GM12878 (cell line): Measurements from ENCODE around the gene EXOC4. TPM values are rescaled to one million over a fixed set of nuclear protein-coding genes. Genes with fewer than 3 reads are reported as not detected.

ENCODE experiments used
- ATAC-seq: fragments of 200-7000 bp; cut with Tn5 transposase; 3 replicates; pipeline ENCODE4 v1.9.1; 2020; ENCODE audit warnings: mild to moderate bottlenecking, moderate library complexity
- BruUV-seq: library from RNA; stranded (reverse); fragments of 400-500 nt; replicated peaks from 2 replicates; lab custom pipeline; 2021; lab: Mats Ljungman, UMichigan
- CTCF ChIA-PET: fragments of 300-600 bp; sonication (Branson Sonifier 250); formaldehyde crosslinking; extraction: SDS; loops from one replicate; lab custom pipeline; 2021; ENCODE audit warnings: inconsistent platforms; lab: Yijun Ruan, JAX
- POLR2A ChIA-PET: fragments of 350-600 bp; formaldehyde crosslinking; extraction: SDS; loops from one replicate; lab custom pipeline; 2021; ENCODE audit warnings: inconsistent platforms; lab: Charles Lee
- RAD21 ChIA-PET: fragments of 300-600 bp; sonication (Branson Sonifier 250); formaldehyde crosslinking; loops from one replicate; lab custom pipeline; 2023; ENCODE audit warnings: antibody characterized with exemption; ENCODE audit not compliant: unreplicated experiment; lab: Charles Lee
- SMC1A ChIA-PET: fragments of 300-600 bp; sonication (Branson Sonifier 250); formaldehyde crosslinking; loops from one replicate; lab custom pipeline; 2023; ENCODE audit not compliant: unreplicated experiment, uncharacterized antibody; lab: Charles Lee
- DNase-seq: peaks from one replicate; pipeline ENCODE4 v3.0.0-alpha.2; 2011; ENCODE audit warnings: low read depth, low spot score
- FAIRE-seq: peaks from 3 replicates; lab custom pipeline; 2011; peaks lifted over from hg19 to GRCh38; lab: Jason Lieb, UNC
- H2AFZ ChIP-seq: 2 replicates; pipeline ENCODE4 v1.6.0; 2011; ENCODE audit warnings: low read depth, low read length, control low read depth; ENCODE audit not compliant: control insufficient read depth
- H3K27ac ChIP-seq: 2 replicates; pipeline ENCODE4 v1.5.1; 2011; ENCODE audit warnings: control low read depth; ENCODE audit not compliant: control insufficient read depth, insufficient read depth
- H3K27me3 ChIP-seq, 2 experiments: replicated peaks in 1 of 2; 2 replicates each; pipeline versions ENCODE4 v1.6.0 to v1.6.1; 2011; ENCODE audit warnings: low read length in 1 of 2; ENCODE audit not compliant: control insufficient read depth in 2 of 2, insufficient read depth in 2 of 2
- H3K36me3 ChIP-seq, 2 experiments: 2 replicates each; pipeline ENCODE4 v1.5.1; 2011; ENCODE audit warnings: low read length in 1 of 2; ENCODE audit not compliant: control insufficient read depth in 2 of 2, insufficient read depth in 2 of 2
- H3K4me1 ChIP-seq: 2 replicates; pipeline ENCODE4 v1.6.1; 2011; ENCODE audit warnings: mild to moderate bottlenecking, low read length, moderate library complexity, mixed read lengths; ENCODE audit not compliant: control insufficient read depth, insufficient read depth
- H3K4me2 ChIP-seq: 2 replicates; pipeline ENCODE4 v1.6.0; 2011; ENCODE audit warnings: control low read depth; ENCODE audit not compliant: control insufficient read depth, insufficient read depth
- H3K4me3 ChIP-seq: fragments of 200-600 bp; sonication (generic); 2 replicates; pipeline ENCODE4 v1.5.1; 2016
- H3K79me2 ChIP-seq: 2 replicates; pipeline ENCODE4 v1.6.0; 2011; ENCODE audit warnings: low read length; ENCODE audit not compliant: control insufficient read depth, insufficient read depth
- H3K9ac ChIP-seq: 2 replicates; pipeline ENCODE4 v1.8.0; 2011; ENCODE audit warnings: low read length, control low read depth, mixed read lengths; ENCODE audit not compliant: control insufficient read depth, insufficient read depth
- H3K9me3 ChIP-seq: replicated peaks from 3 replicates; pipeline ENCODE4 v1.5.1; 2011; ENCODE audit warnings: mild to moderate bottlenecking, low read length; ENCODE audit not compliant: control insufficient read depth, insufficient read depth
- H4K20me1 ChIP-seq: 2 replicates; pipeline ENCODE4 v1.6.0; 2011; ENCODE audit not compliant: control insufficient read depth, insufficient read depth
- BACH1 ChIP-seq: fragments of 450-650 bp; IDR thresholded peaks from 2 replicates; pipeline ENCODE4 v1.6.1; 2017; ENCODE audit warnings: mild to moderate bottlenecking, borderline replicate concordance
- CBFB ChIP-seq: IDR thresholded peaks from 2 replicates; pipeline ENCODE4 v1.6.1; 2016; ENCODE audit warnings: antibody characterized with exemption, low read depth
- EP300 ChIP-seq, 2 experiments: fragments of 150-350 bp in 1 of 2; IDR thresholded peaks; 2 replicates each; pipeline ENCODE4 v1.6.1; 2011 to 2012; ENCODE audit warnings: low read depth in 2 of 2, low read length in 2 of 2, borderline replicate concordance in 1 of 2, improper control_type of control experiment in 1 of 2, inconsistent platforms in 1 of 2; ENCODE audit not compliant: control insufficient read depth in 1 of 2
- GABPA ChIP-seq: IDR thresholded peaks from 2 replicates; pipeline ENCODE4 v1.6.1; 2014; ENCODE audit warnings: antibody characterized with exemption, low read depth, mild to moderate bottlenecking, inconsistent platforms
- GATAD2B ChIP-seq: fragments of 450-650 bp; conservative IDR thresholded peaks from 2 replicates; pipeline ENCODE4 v1.6.1; 2017; ENCODE audit warnings: low read depth, mild to moderate bottlenecking, moderate library complexity
- KLF5 ChIP-seq: fragments of 450-650 bp; IDR thresholded peaks from 2 replicates; pipeline ENCODE4 v1.6.1; 2014; ENCODE audit warnings: mild to moderate bottlenecking; ENCODE audit not compliant: partially characterized antibody
- LARP7 ChIP-seq: fragments of 450-650 bp; IDR thresholded peaks from 2 replicates; pipeline ENCODE4 v1.6.1; 2017; ENCODE audit warnings: mild to moderate bottlenecking
- MTA2 ChIP-seq: fragments of 450-650 bp; IDR thresholded peaks from 2 replicates; pipeline ENCODE4 v1.6.1; 2016; ENCODE audit warnings: low read depth, mild to moderate bottlenecking, moderate library complexity
- MYB ChIP-seq: fragments of 150-350 bp; IDR thresholded peaks from 2 replicates; pipeline ENCODE4 v1.6.1; 2014; ENCODE audit warnings: mild to moderate bottlenecking, low read depth, low read length, borderline replicate concordance
- NR2C2 ChIP-seq: IDR thresholded peaks from 2 replicates; pipeline ENCODE4 v1.6.1; 2011; ENCODE audit warnings: borderline replicate concordance, low read depth; ENCODE audit not compliant: control insufficient read depth, insufficient read length
- RUNX3 ChIP-seq: IDR thresholded peaks from 2 replicates; pipeline ENCODE4 v1.6.1; 2012; ENCODE audit warnings: low read length, inconsistent platforms
- SREBF1 ChIP-seq: IDR thresholded peaks from 2 replicates; pipeline ENCODE4 v1.6.1; 2012; ENCODE audit warnings: mild to moderate bottlenecking, low read length
- USF1 ChIP-seq: IDR thresholded peaks from 2 replicates; pipeline ENCODE4 v1.6.1; 2011; ENCODE audit warnings: borderline replicate concordance, low read depth, mild to moderate bottlenecking, moderate library complexity, mixed read lengths, low read length; ENCODE audit not compliant: insufficient read depth; ENCODE audit errors: extremely low read length
- YBX1 ChIP-seq: fragments of 450-650 bp; IDR thresholded peaks from 2 replicates; pipeline ENCODE4 v1.6.1; 2016; ENCODE audit warnings: antibody characterized with exemption
- WGBS: methylation state at CpG from one replicate; pipeline ENCODE4 v1.1.6; 2016; ENCODE audit warnings: low lambda C conversion rate; ENCODE audit not compliant: insufficient replicate concordance, insufficient coverage; ENCODE audit errors: missing lambda C conversion rate; 5-methylcytosine and 5-hydroxymethylcytosine counted together
- in situ Hi-C: fragments of 300-500 bp; cut with MboI; formaldehyde crosslinking; loops from 9 replicates; pipeline ENCODE4 v1.14.3; 2018; ENCODE audit warnings: mixed read lengths
- intact Hi-C: fragments of 100-400 bp; cut with micrococcal nuclease; formaldehyde crosslinking; loops from one replicate; pipeline ENCODE4 v1.14.2; 2022; ENCODE audit not compliant: unreplicated experiment
- polyA plus RNA-seq, 11 experiments: library from polyadenylated mRNA; depleted of rRNA in 4 of 11; unstranded in 6 of 11; stranded (reverse) in 5 of 11; fragments of >200 nt; fragmentation: Nextera tagmentation in 4 of 11; fragmentation: Illumina TruSeq in 1 of 11; extraction: Ambion mirVana in 4 of 11; extraction: Trizol in 1 of 11; gene quantifications; 1 replicate in 1 of 11; 2 replicates in 10 of 11; pipeline versions ENCODE4 v1.2.1 to v1.2.3, GENCODE V29; 2011 to 2016; ENCODE audit warnings: inconsistent platforms in 2 of 11, missing spikeins in 2 of 11, low read depth in 1 of 11
- total RNA-seq, 4 experiments: library from RNA; depleted of rRNA in 3 of 4; stranded (reverse); fragments of >200 nt in 3 of 4; fragmentation: Illumina TruSeq in 1 of 4; extraction: Trizol in 1 of 4; gene quantifications; 2 replicates each; pipeline versions ENCODE4 v1.2.1 to v1.2.3, GENCODE V29; 2013 to 2021
- TF ChIP-seq, protein P1 (sequence below): fragments of 450-650 bp; IDR thresholded peaks from 2 replicates; pipeline ENCODE4 v1.6.1; 2017; ENCODE audit warnings: mild to moderate bottlenecking, low read depth, inconsistent platforms; ENCODE audit not compliant: poor library complexity, severe bottlenecking

Gene EXOC4
- total and polyA plus RNA-seq, 10 of the 15 experiments (the other 5 are each of a cell fraction or from before 2014, with no cell fraction given), result 13.2 to 44.5 (median 29.6) TPM

- in situ Hi-C loops, result no loop called here
- Histone ChIP-seq H3K27me3 (no peaks in the 10 kb centered on the region), H4K20me1 (no peaks in the 10 kb centered on the region), H3K4me3 (no peak overlapping the region), H2AFZ (no peak overlapping the region), H3K4me2 (no peak overlapping the region), H3K9ac (no peak overlapping the region), H3K79me2 (no peaks in the 10 kb centered on the region), H3K4me1 (no peaks in the 10 kb centered on the region), H3K9me3 (no peaks in the 10 kb centered on the region), H3K36me3 (no peaks in the 10 kb centered on the region), H3K27ac (no peak overlapping the region)
- FAIRE-seq, result no peak
- WGBS, result 90% methylated on average over 4 of the region's 4 CpGs
- no peak for DNase-seq
- ChIA-PET RAD21 (no interaction called here), POLR2A (no interaction called here), CTCF (no interaction called here), SMC1A (no interaction called here)
- TF ChIP-seq MTA2 (no peak), YBX1 (no peak), USF1 (no peak), EP300 (IDR thresholded peaks at IDR 0.05; ENCODE audit: borderline replicate concordance in 1 of 2, control insufficient read depth in 1 of 2, low read depth in 2 of 2, low read length in 2 of 2) (no peak), GABPA (no peak), SREBF1 (no peak), MYB (no peak), LARP7 (no peak), GATAD2B (no peak), RUNX3 (no peak), KLF5 (no peak), NR2C2 (no peak), CBFB (no peak), BACH1 (no peak)
- TF ChIP-seq, protein P1, sequence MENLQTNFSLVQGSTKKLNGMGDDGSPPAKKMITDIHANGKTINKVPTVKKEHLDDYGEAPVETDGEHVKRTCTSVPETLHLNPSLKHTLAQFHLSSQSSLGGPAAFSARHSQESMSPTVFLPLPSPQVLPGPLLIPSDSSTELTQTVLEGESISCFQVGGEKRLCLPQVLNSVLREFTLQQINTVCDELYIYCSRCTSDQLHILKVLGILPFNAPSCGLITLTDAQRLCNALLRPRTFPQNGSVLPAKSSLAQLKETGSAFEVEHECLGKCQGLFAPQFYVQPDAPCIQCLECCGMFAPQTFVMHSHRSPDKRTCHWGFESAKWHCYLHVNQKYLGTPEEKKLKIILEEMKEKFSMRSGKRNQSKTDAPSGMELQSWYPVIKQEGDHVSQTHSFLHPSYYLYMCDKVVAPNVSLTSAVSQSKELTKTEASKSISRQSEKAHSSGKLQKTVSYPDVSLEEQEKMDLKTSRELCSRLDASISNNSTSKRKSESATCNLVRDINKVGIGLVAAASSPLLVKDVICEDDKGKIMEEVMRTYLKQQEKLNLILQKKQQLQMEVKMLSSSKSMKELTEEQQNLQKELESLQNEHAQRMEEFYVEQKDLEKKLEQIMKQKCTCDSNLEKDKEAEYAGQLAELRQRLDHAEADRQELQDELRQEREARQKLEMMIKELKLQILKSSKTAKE, result no peak
- no TSS peak for BruUV-seq
- intact Hi-C loops, result no loop called here
- ATAC-seq, result no peak
These were observed 519.0 kb downstream of the EXOC4 start for GRCh38 chr7:133771788-133772419.
